ENCODE measurements around the gene BBOX1.

- TF ChIP-seq POLR2AphosphoS5 (IDR thresholded peaks at IDR 0.05; ENCODE audit: low read depth, low read length), result no peak
- no peak for TF ChIP-seq POLR2A (IDR thresholded peaks at IDR 0.05; ENCODE audit: low read depth, low read length)
Observed at GRCh38 chr11:27108809-27109208, 68.2 kb downstream of the BBOX1 start.

Measured in GM12892 (cell line).